22Rv1 (cell line): ENCODE results near the gene CEP95.

Source experiments
- ZFX ChIP-seq: fragments of 450-650 bp; IDR thresholded peaks from 2 replicates; pipeline ENCODE4 v1.6.1; 2017; ENCODE audit warnings: antibody characterized with exemption, borderline replicate concordance
- TF ChIP-seq, protein P1 (sequence below): fragments of 450-650 bp; IDR thresholded peaks from 2 replicates; pipeline ENCODE4 v1.5.1; 2017; ENCODE audit warnings: mild to moderate bottlenecking

DNA sequence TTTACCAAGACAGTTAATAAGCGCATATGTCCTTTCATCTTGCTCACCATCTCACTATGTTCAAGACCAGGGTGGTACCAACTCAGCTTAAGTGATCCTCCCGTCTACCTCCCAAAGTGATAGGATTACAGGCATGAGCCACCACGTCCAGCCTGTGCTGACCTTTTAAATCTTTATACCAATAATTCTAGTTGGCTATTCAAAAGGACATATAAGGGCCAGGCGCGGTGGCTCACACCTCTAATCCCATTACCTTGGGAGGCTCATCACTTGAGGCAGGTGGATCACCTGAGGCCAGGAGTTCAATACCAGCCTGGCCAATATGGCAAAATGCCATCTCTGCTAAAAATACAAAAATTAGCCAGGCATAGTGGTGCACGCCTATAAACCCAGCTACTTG lies 2.4 kb downstream of the CEP95 start:
- TF ChIP-seq, protein P1, sequence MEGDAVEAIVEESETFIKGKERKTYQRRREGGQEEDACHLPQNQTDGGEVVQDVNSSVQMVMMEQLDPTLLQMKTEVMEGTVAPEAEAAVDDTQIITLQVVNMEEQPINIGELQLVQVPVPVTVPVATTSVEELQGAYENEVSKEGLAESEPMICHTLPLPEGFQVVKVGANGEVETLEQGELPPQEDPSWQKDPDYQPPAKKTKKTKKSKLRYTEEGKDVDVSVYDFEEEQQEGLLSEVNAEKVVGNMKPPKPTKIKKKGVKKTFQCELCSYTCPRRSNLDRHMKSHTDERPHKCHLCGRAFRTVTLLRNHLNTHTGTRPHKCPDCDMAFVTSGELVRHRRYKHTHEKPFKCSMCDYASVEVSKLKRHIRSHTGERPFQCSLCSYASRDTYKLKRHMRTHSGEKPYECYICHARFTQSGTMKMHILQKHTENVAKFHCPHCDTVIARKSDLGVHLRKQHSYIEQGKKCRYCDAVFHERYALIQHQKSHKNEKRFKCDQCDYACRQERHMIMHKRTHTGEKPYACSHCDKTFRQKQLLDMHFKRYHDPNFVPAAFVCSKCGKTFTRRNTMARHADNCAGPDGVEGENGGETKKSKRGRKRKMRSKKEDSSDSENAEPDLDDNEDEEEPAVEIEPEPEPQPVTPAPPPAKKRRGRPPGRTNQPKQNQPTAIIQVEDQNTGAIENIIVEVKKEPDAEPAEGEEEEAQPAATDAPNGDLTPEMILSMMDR = no peak
- no peak for TF ChIP-seq ZFX
